GM18858 (cell line): ENCODE results near the gene LRRC75A.
"Not testable (repeated sequence)": the region's sequence is repeated elsewhere in the genome, so short reads cannot be mapped to it uniquely, and the experiment has no call there.

Source experiments
- ATAC-seq: cut with Tn5 transposase; IDR thresholded peaks from one replicate; pipeline ENCODE4 v1.9.1; 2021; ENCODE audit not compliant: unreplicated experiment

LRRC75A gene

GRCh38 chr17:16455997-16456741 lies 35.8 kb downstream of the LRRC75A start:
- no peak for ATAC-seq

GRCh38 chr17:16453493-16453851 lies 38.5 kb downstream of the LRRC75A start:
- no peak for ATAC-seq

GRCh38 chr17:16452268-16452667 lies 39.7 kb downstream of the LRRC75A start:
- ATAC-seq: not testable (repeated sequence)

DNA sequence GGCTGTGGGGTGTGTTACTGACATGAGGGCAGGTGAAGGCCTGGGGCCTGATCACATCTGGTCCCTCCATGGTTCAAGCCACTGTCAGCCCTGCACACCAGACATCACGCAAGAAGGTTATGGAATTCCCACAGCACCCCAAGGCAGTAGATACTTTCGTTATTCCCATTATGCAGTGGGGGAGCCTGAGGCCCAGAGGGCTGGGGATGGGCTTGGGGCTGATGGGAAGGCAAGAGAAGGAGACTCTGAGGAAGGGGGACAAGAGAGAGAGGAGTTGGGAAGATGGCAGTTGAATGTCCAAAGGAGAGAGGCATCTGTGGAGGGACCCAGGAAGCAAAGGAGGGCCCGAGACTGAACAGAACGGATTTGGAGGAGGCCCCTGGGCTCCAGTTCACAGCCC lies 42.0 kb downstream of the LRRC75A start:
- ATAC-seq: no peak

GRCh38 chr17:16449121-16449570 lies 42.8 kb downstream of the LRRC75A start:
- no peak for ATAC-seq

DNA sequence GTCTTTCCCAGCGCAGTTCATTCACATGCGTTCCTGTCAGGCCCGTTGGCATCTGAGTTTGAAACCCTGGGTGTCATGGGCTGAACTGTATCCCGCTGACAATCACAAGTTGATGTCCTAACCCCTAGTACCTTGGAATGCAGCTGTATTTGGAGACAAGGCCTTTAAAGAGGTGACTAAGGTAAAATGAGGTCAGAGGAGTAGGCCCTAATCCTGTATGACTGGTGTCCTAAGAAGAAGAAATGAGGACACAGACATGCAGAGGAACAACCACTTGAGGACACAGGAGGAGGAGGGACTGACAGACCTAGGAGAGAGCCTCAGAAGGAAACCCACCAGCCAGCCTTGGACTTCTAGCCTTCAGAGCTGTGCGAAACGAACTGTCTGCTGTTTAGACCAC lies 43.5 kb downstream of the LRRC75A start:
- no peak for ATAC-seq

- no peak for ATAC-seq
These were observed 44.3 kb downstream of the LRRC75A start for GRCh38 chr17:16447676-16448075.

DNA sequence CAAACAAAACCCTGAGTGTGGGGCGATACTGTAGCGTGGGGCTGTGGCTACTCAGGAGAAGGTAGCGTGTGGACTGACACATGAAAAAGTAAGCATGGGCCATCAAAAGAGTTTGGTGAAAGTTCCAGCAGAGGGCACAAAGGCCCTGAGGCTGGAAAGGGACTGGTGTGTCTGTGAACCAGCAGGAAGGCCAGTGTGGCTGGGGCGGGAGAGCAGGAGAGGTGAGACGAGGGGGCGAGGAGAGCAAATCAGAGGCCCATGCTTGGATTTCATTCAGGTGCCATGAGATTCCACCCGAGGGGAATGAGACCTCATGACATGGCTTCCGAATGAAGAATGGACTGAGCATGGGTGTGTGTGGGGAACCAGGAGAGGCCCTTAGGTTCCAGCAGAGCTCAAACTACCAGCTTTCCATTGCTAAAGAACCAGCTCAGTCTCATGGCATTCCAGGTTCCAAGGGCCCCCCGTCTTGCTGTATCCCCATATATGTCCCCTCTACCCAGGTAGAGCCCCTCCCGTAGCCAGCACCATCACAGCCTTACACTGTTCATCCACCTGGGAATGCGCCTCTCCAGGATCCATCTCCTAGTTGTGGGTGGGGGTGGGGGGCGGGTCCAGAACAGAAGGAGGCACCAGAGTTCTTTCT lies 45.5 kb downstream of the LRRC75A start:
- no peak for ATAC-seq

DNA sequence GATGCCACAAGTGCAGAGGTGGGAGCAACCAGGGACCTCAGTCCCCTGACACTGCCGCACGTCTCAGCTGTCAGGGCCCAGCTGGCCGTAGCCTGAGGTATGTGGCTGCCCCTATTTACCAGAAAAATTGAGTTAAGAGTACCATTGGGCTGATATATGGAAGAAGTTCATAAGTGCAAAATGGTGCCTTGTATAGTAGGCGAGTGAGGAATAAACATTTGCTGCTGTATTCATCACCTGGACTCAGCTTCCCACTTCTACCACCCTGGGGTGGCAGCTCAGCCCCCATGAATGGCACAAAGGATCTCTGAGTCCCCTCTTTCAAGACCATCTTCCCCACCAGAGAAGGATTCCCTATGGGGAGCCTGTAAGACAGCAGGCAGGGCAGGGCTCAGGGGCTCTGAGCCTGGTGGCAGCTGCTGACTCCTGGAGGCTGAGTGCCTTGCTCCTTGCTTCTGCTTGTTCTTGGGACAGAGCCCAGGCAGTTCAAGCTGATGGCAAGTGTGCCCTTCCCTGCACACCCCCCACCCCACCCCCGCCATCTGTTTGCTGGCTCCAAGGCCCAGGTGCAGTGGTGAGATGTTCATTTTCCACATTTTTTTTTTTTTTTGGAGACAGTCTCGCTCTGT lies 47.6 kb downstream of the LRRC75A start:
- no peak for ATAC-seq

- no peak for ATAC-seq
These were observed 48.3 kb downstream of the LRRC75A start for GRCh38 chr17:16443511-16444257.

GRCh38 chr17:16442594-16443510 lies 49.1 kb downstream of the LRRC75A start:
- ATAC-seq: no peak

DNA sequence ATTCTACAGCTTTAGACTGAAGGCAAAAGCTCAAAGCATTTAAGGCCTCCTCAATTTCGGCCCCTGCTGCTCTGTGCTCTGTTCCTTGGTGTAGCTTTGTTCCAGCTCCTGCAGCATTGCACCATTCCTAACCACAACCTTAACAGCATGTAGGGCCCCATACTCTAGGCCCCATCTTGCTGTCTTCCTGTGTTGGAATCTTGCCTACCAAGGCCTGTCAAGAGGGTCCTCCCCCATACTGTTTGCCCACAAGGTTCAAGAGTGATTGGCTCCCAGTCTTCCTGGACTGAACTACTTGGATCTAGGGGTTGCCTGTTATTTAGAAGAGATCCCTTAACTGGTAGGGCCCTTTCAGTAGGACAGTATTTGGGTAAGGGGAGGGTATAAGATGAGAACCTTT lies 49.9 kb downstream of the LRRC75A start:
- no peak for ATAC-seq

DNA sequence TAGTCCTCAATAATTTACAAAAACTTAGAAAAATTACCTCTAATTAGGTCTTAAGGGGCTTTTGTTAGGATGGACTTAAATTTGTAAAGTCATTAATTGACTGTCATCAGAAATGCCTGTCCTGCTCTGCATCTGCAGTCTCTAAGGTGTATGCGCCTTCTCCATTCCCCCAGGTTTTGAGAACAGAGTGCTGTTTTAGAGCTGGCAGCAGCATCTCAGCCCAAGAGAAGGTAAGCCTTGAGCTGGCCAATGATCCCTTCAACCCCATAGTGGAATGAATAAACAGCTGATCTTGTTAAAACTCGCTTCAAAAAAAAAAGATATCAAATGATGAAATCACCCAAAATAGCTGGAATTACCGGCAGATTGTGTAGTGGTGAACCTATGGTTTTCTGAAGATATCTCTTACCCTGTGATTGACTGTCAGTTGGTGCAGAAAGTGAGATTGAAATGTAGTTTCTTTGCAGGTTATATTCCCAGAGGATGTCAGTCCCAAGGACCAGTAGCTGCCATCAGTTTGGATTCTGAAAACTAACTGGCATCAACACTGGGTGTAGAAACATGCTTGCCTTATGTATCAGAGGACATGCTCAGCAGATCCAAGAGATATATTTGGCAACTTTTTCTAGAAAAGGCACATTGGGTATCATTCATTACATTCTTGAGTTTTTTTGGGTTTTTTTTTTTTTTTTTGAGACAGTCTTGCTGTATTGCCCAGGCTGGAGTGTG lies 50.9 kb downstream of the LRRC75A start:
- no peak for ATAC-seq

- not testable (repeated sequence) for ATAC-seq
These were observed 51.6 kb downstream of the LRRC75A start for GRCh38 chr17:16440354-16440753.

DNA sequence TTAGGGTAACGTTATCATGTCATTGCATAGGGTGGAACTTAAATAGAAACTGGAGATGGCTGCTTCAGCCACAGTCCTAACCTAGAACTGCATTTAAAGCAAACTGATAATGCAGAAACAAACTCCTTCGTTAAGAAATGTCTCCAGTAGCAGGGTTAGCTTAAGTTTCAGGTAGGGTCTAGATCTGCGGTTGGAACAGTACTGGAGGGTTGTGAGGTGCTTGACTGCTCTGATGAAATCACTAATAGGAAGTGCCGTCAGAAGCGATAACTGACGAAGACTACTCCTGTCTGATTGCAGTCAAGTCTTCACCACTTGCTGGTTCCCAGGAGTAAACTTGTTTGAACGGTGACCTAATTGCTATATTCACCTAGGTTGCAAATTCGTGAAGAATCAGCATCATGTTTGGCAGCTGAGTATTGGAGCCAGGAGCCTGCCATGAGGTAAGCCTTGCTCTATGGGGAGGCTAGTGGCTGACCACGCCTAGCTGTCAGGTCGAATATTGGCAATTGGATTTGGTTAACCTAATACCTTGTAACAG lies 52.1 kb downstream of the LRRC75A start:
- ATAC-seq: no peak

DNA sequence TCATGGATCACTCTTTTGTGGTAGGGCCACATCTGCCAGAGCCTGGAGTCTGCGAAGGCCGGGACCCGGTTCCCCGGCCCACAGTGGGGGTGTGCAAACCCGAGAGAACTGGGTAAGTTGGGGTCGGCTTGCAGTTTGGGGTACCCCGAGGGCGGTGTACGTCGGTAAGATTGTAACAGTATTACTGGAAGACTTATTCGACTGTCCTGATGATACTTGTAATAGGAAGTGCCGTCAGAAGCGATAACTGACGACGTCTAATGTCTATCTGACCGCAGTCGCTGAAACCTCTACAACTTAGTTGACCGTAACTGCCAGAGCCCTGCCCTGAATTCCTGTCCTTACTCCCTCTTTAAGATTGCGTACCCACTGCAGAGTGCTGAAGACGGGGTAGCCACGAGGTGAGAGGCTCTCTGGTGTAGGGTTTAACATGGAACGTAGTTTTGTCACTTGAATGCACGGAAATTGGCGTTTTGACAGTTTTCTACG lies 52.6 kb downstream of the LRRC75A start:
- peak; percentile 9 for ATAC-seq

- peak; percentile 61 for ATAC-seq
These were observed 53.3 kb downstream of the LRRC75A start for GRCh38 chr17:16438557-16439302.

DNA sequence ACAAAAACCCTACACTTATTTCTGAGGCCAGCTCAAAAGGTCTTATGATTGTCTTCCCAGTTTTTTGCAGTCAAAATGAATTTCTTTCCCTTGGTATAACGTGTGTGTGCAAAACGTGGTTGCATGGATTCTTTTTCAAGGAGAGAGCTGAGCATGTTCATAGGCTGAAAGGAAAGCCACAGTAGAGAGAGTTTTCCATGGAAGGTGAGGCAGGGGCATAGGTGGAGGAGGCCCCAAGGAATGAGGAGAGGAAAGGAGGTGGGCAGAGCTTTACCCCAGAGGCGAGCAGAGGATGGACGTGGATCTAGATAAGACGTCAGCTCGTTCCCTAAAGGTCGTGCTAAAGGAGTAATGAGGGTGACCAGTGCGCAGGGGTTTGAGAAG lies 53.8 kb downstream of the LRRC75A start:
- ATAC-seq: no peak

- no peak for ATAC-seq
These were observed 54.9 kb downstream of the LRRC75A start for GRCh38 chr17:16437083-16437482.
